ENCODE data around the gene DYNLT2. TPM values are rescaled to one million over a fixed set of nuclear protein-coding genes. Genes with fewer than 3 reads are reported as not detected.

DYNLT2 gene
- total RNA-seq, 4 donors from 2014 or later, result 2.2 to 8.4 (median 5.4) TPM

DNA sequence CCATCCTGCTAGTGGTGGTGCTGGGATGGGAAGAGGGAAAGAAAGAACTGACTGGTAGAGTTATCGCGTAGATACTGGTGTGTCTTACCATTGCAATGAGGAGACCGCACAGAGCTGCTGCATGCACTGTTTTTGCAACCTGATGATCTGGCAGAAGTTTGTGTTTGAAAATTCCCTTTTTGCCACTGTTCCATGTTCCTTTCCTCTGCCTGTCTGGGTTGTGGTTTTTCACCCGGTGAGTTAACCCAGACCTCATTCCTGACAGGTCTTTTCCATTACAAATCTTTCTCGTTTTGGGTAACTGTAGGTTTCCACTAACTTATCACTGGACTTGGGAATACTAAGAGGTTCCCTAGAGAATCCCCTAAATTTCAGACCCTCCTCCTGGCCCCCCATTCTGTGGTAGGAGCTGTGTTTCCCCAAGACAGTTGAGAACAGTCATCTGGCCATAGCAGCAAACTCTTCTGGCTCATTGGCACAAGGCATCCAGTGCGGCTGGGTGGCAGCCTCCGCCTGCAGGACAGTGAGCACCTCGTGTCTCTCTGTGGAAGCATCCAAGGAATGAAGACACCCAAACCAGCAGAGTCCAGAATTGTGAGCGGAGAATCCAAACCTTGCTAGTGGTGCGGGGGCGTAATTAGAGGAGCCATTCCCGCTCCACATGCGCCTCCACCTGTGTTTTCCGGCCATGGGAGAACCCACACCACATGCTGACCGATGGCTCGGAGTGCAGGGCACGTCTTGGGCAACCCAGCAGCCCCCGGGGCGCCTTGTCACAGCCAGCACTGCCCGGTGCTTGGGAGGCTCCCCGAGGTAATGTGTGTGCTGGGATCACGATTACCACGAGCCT lies 32.8 kb upstream of the DYNLT2 start:
- DNase-seq (ENCODE audit: low spot score in 2 of 2), result no peak
- 88 to 92% methylated on average over 18 to 23 of the region's 23 CpGs for WGBS, 2 donors

GRCh38 chr6:169783401-169783800 lies 32.0 kb upstream of the DYNLT2 start:
- H3K36me3 ChIP-seq, result peaks cover 0 to 62% (median 0%) of the 10 kb centered on the region in 3 donors
- no peak overlapping the region for H3K4me3 ChIP-seq
- no peak for DNase-seq (ENCODE audit: low spot score in 2 of 2)
- no peaks in the 10 kb centered on the region for H3K4me1 ChIP-seq
- WGBS, 2 donors, result 80 to 90% methylated on average over 6 to 9 of the region's 9 CpGs
- no peak for TF ChIP-seq POLR2A (IDR thresholded peaks at IDR 0.05)
- TF ChIP-seq EP300 (IDR thresholded peaks at IDR 0.05), result no peak
- no peak for TF ChIP-seq CTCF (IDR thresholded peaks at IDR 0.05)
- no peaks in the 10 kb centered on the region for H3K9me3 ChIP-seq
- H3K27me3 ChIP-seq, result no peaks in the 10 kb centered on the region
- H3K27ac ChIP-seq, result no peak overlapping the region

More for the DNA sequence above, 32.8 kb upstream of the DYNLT2 start:
- Histone ChIP-seq H3K27me3 (no peaks in the 10 kb centered on the region), H3K9me3 (no peaks in the 10 kb centered on the region), H3K4me3 (no peak overlapping the region), H3K36me3 (peaks cover 0 to 57% (median 0%) of the 10 kb centered on the region in 3 donors), H3K4me1 (no peaks in the 10 kb centered on the region), H3K27ac (no peak overlapping the region)
- TF ChIP-seq EP300 (IDR thresholded peaks at IDR 0.05), result no peak

GRCh38 chr6:169782966-169783365 lies 31.6 kb upstream of the DYNLT2 start:
- DNase-seq (ENCODE audit: low spot score in 2 of 2), result no peak
- WGBS, 2 donors, result 85 to 93% methylated on average over 8 of the region's 8 CpGs
- Histone ChIP-seq H3K27ac (no peak overlapping the region), H3K9me3 (no peaks in the 10 kb centered on the region), H3K4me1 (no peaks in the 10 kb centered on the region), H3K27me3 (no peaks in the 10 kb centered on the region), H3K4me3 (no peak overlapping the region), H3K36me3 (peaks cover 0 to 63% (median under 1%) of the 10 kb centered on the region in 3 donors)
- TF ChIP-seq POLR2A (IDR thresholded peaks at IDR 0.05) (no peak), EP300 (IDR thresholded peaks at IDR 0.05) (no peak), CTCF (IDR thresholded peaks at IDR 0.05) (no peak)

- no peak for DNase-seq (ENCODE audit: low spot score in 2 of 2)
- TF ChIP-seq CTCF (IDR thresholded peaks at IDR 0.05) (no peak), EP300 (IDR thresholded peaks at IDR 0.05) (no peak), POLR2A (IDR thresholded peaks at IDR 0.05) (no peak)
- Histone ChIP-seq H3K36me3 (peaks cover 2 to 86% (median 5%) of the 10 kb centered on the region in 3 donors), H3K4me1 (no peaks in the 10 kb centered on the region), H3K27ac (no peak overlapping the region), H3K4me3 (no peak overlapping the region), H3K9me3 (no peaks in the 10 kb centered on the region), H3K27me3 (no peaks in the 10 kb centered on the region)
- WGBS, 2 donors, result 87 to 89% methylated on average over 11 of the region's 11 CpGs
Measured at GRCh38 chr6:169780571-169781091, 29.3 kb upstream of the DYNLT2 start.

DNA sequence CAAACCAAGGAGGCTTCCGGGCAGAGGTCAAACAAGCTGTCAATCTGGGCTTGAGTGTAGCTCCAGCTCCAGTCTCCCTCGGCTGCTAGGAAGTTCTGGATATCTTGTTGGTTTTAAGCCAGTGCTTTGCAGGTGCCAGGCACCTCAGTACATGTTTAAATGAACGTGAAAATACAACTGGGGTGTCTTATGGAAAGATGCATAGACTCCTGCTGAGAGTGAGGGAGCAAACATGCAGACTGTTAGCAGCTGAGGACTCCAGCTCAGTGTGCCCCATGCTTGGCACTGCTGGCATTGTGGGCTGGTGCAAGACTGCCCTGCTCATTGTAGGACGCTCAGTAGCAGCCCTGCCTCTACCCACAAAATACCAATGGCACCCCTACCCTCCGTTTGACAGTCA lies 28.5 kb upstream of the DYNLT2 start:
- Histone ChIP-seq H3K4me3 (no peak overlapping the region), H3K36me3 (peaks cover 3 to 91% (median 5%) of the 10 kb centered on the region in 3 donors), H3K27ac (no peak overlapping the region), H3K27me3 (no peaks in the 10 kb centered on the region), H3K4me1 (no peaks in the 10 kb centered on the region), H3K9me3 (no peaks in the 10 kb centered on the region)
- TF ChIP-seq CTCF (IDR thresholded peaks at IDR 0.05), result no peak
- TF ChIP-seq POLR2A (IDR thresholded peaks at IDR 0.05), result no peak
- TF ChIP-seq EP300 (IDR thresholded peaks at IDR 0.05), result no peak
- 91 to 92% methylated on average over 5 of the region's 5 CpGs for WGBS, 2 donors
- no peak for DNase-seq (ENCODE audit: low spot score in 2 of 2)

Data from tibial nerve (tissue), 4 donors.